ENCODE results near the gene NUDCD2. TPM values are rescaled to one million over a fixed set of nuclear protein-coding genes. Genes with fewer than 3 reads are reported as not detected.
"Not testable (repeated sequence)": the region's sequence is repeated elsewhere in the genome, so short reads cannot be mapped to it uniquely, and the experiment has no call there.

NUDCD2 gene
- total and polyA plus RNA-seq, 2 donors (not counting 1 experiment from before 2014, with no cell fraction given) = 6.8 to 24.4 TPM

DNA sequence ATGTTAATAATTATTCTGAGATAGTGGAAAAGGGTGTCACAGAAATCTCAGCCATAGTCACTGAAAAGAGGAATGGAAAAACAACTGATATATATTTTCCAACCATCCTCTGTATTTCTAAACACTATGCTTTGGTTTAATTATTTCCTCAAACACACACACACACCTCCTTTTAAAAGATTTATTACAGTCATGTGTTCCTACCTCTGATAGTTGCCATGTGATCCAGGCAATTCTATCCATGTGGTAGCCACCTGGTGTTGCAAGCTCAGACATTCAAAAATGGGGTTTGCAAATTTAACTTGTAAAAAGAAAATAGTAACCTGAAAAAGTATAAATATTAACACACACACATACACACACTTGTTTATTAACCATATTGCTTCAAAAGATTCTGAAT is 62.5 kb downstream of the NUDCD2 start:
- Mint-ChIP-seq H3K27me3 (peaks cover 32% of the 10 kb centered on the region), H3K4me3 (no peak overlapping the region), H3K27ac (no peak overlapping the region), H3K4me1 (no peaks in the 10 kb centered on the region), H3K9me3 (ENCODE audit: insufficient read depth) (no peaks in the 10 kb centered on the region)
- ChIA-PET CTCF (interaction anchor here (3.6 kb wide), 1 partner anchor 11 kb away, joined by 22 read pairs; no protein-coding TSS in a partner anchor), POLR2A (no interaction called here)
- Histone ChIP-seq H3K27me3 (replicated peaks in 1 of 4; ENCODE audit: control extremely low read depth in 1 of 4, control insufficient read depth in 3 of 4, insufficient read depth in 4 of 4, low read length in 3 of 4) (peaks cover 0 to 3% (median 0%) of the 10 kb centered on the region in 4 experiments), H3K79me2 (ENCODE audit: control insufficient read depth, insufficient read depth, low read length) (no peaks in the 10 kb centered on the region), H3K9ac (ENCODE audit: low read length) (no peak overlapping the region), H3K4me1 (ENCODE audit: control insufficient read depth in 2 of 2, insufficient read depth in 2 of 2, low read length in 2 of 2) (no peaks in the 10 kb centered on the region), H3K4me2 (replicated peaks; ENCODE audit: low read depth, low read length, poor library complexity, severe bottlenecking) (no peak overlapping the region), H3K4me3 (ENCODE audit: control extremely low read depth in 1 of 5, extremely low read depth in 1 of 5, insufficient read depth in 1 of 5, low read depth in 2 of 5, low read length in 4 of 5) (no peak overlapping the region), H4K20me1 (ENCODE audit: control insufficient read depth, insufficient read depth, low read length, poor library complexity, severe bottlenecking) (no peaks in the 10 kb centered on the region), H2AFZ (ENCODE audit: insufficient read depth, low read depth, low read length, poor library complexity, severe bottlenecking) (no peak overlapping the region), H3K36me3 (replicated peaks in 1 of 2; ENCODE audit: control extremely low read depth in 1 of 2, control insufficient read depth in 1 of 2, extremely low read depth in 1 of 2, insufficient read depth in 2 of 2, low read length in 1 of 2) (no peaks in the 10 kb centered on the region), H3K27ac (ENCODE audit: low read length in 2 of 2) (no peak overlapping the region), H3K9me3 (ENCODE audit: control extremely low read depth in 1 of 3, control insufficient read depth in 2 of 3, insufficient read depth in 1 of 3, low read length in 2 of 3) (no peaks in the 10 kb centered on the region)
- no peak for TF ChIP-seq EZH2 (IDR thresholded peaks at IDR 0.05; ENCODE audit: borderline replicate concordance, insufficient read depth, low read depth, low read length, poor library complexity, severe bottlenecking)
- TF ChIP-seq, protein P1, sequence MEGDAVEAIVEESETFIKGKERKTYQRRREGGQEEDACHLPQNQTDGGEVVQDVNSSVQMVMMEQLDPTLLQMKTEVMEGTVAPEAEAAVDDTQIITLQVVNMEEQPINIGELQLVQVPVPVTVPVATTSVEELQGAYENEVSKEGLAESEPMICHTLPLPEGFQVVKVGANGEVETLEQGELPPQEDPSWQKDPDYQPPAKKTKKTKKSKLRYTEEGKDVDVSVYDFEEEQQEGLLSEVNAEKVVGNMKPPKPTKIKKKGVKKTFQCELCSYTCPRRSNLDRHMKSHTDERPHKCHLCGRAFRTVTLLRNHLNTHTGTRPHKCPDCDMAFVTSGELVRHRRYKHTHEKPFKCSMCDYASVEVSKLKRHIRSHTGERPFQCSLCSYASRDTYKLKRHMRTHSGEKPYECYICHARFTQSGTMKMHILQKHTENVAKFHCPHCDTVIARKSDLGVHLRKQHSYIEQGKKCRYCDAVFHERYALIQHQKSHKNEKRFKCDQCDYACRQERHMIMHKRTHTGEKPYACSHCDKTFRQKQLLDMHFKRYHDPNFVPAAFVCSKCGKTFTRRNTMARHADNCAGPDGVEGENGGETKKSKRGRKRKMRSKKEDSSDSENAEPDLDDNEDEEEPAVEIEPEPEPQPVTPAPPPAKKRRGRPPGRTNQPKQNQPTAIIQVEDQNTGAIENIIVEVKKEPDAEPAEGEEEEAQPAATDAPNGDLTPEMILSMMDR (IDR thresholded peaks at IDR 0.05) = no peak
- ATAC-seq (ENCODE audit: low read depth) (no peak), DNase-seq (no peak)
- intact Hi-C loops (cut with micrococcal nuclease) = no loop called here

DNA sequence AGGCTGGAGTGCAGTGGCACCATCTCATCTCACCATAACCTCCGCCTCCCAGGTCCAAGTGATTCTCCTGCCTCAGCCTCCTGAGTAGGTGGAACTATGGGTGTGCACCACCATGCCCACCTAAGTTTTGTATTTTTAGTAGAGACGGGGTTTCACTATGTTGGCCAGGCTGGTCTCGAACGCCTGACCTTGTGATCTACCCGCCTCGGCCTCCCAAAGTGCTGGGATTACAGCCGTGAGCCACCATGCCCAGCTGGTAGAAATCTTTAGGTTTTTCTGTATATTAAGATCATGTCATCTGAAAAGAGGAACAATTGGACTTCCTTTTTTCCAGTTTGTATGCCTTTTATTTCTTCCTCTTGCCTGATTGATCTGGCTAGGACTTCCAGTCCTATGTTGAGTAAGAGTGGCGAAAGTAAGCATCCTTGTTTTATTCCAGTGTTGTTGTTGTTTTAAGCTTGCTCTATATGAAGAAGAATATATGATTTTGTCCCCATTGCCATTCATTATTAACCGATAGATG is 63.0 kb downstream of the NUDCD2 start:
- CTCF ChIA-PET = interaction anchor here (1.5 to 3.6 kb wide), 2 partner anchors 8 to 11 kb away, joined by 3 to 22 read pairs; no protein-coding TSS in a partner anchor
- intact Hi-C loops (cut with micrococcal nuclease); H3K27ac Mint-ChIP-seq: not testable (repeated sequence)

More for the DNA sequence above, 63.0 kb downstream of the NUDCD2 start:
- H3K27ac ChIP-seq (ENCODE audit: low read length in 2 of 2); H3K79me2 ChIP-seq (ENCODE audit: control insufficient read depth, insufficient read depth, low read length); H3K4me1 Mint-ChIP-seq; H2AFZ ChIP-seq (ENCODE audit: insufficient read depth, low read depth, low read length, poor library complexity, severe bottlenecking); H3K4me1 ChIP-seq (ENCODE audit: control insufficient read depth in 2 of 2, insufficient read depth in 2 of 2, low read length in 2 of 2); H3K9me3 Mint-ChIP-seq (ENCODE audit: insufficient read depth); H3K36me3 ChIP-seq (replicated peaks in 1 of 2; ENCODE audit: control extremely low read depth in 1 of 2, control insufficient read depth in 1 of 2, extremely low read depth in 1 of 2, insufficient read depth in 2 of 2, low read length in 1 of 2); H3K4me3 ChIP-seq (ENCODE audit: control extremely low read depth in 1 of 5, extremely low read depth in 1 of 5, insufficient read depth in 1 of 5, low read depth in 2 of 5, low read length in 4 of 5); H3K9me3 ChIP-seq (ENCODE audit: control extremely low read depth in 1 of 3, control insufficient read depth in 2 of 3, insufficient read depth in 1 of 3, low read length in 2 of 3); ATAC-seq (ENCODE audit: low read depth); H3K27me3 ChIP-seq (replicated peaks in 1 of 4; ENCODE audit: control extremely low read depth in 1 of 4, control insufficient read depth in 3 of 4, insufficient read depth in 4 of 4, low read length in 3 of 4); H3K9ac ChIP-seq (ENCODE audit: low read length); H3K4me2 ChIP-seq (replicated peaks; ENCODE audit: low read depth, low read length, poor library complexity, severe bottlenecking); POLR2A ChIA-PET; H4K20me1 ChIP-seq (ENCODE audit: control insufficient read depth, insufficient read depth, low read length, poor library complexity, severe bottlenecking); H3K4me3 Mint-ChIP-seq; DNase-seq: not testable (repeated sequence)
- WGBS (ENCODE audit: insufficient coverage) = no CpG with 5 or more reads among the region's 9 CpGs
- H3K27me3 Mint-ChIP-seq = peaks cover 32% of the 10 kb centered on the region

Small RNA genes lying within 50 kb of the gene (small RNA-seq; reads per million reads assigned to genes)
- not detected for gene AC008723.1 (ENCODE audit: insufficient read length, low read depth, low replicate concordance)

Other genes with a start within 250 kb of the NUDCD2 start
- gene CCNG1, start 22.5 kb downstream of the NUDCD2 start, total RNA-seq = 80.1 and 95.1 TPM in 2 replicates
- 23.8 and 29.0 TPM in 2 replicates for gene CCNG1, start 22.5 kb downstream of the NUDCD2 start, polyA plus RNA-seq
- 1.4 and 1.6 TPM in 2 replicates for gene HMMR, start 530 bp upstream of the NUDCD2 start, total RNA-seq
- gene HMMR, start 530 bp upstream of the NUDCD2 start, polyA plus RNA-seq = 0.30 and 0.34 TPM in 2 replicates
- gene MAT2B, start 45.5 kb upstream of the NUDCD2 start, total RNA-seq = 117 and 123 TPM in 2 replicates
- gene MAT2B, start 45.5 kb upstream of the NUDCD2 start, polyA plus RNA-seq = 33.9 and 48.8 TPM in 2 replicates

Data from B cell (primary cell).